Caco-2 (cell line): Measurements from ENCODE around the gene STRBP. TPM values are rescaled to one million over a fixed set of nuclear protein-coding genes. Genes with fewer than 3 reads are reported as not detected.

Experiments
- BruUV-seq: library from RNA; stranded (reverse); fragments of 400-500 nt; replicated peaks from 2 replicates; lab custom pipeline; 2021; lab: Mats Ljungman, UMichigan
- CTCF ChIA-PET: fragments of 300-600 bp; sonication (Branson Sonifier 250); formaldehyde crosslinking; loops from one replicate; lab custom pipeline; 2022; ENCODE audit warnings: antibody characterized with exemption; lab: Charles Lee
- POLR2A ChIA-PET: fragments of 300-600 bp; sonication (Branson Sonifier 250); formaldehyde crosslinking; loops from one replicate; lab custom pipeline; 2022; ENCODE audit warnings: antibody characterized with exemption; lab: Charles Lee
- DNase-seq, 2 experiments: peaks; one replicate each; pipeline versions ENCODE4 v3.0.0 to v3.0.0-alpha.2; 2020 to 2022
- H3K27me3 ChIP-seq: replicated peaks from 2 replicates; pipeline ENCODE4 v1.6.0; 2011; ENCODE audit warnings: low read length; ENCODE audit not compliant: control insufficient read depth, insufficient read depth
- H3K36me3 ChIP-seq: 2 replicates; pipeline ENCODE4 v1.5.1; 2011; ENCODE audit warnings: low read length; ENCODE audit not compliant: control insufficient read depth, insufficient read depth
- H3K4me1 ChIP-seq: fragments of 250-450 bp; sonication (Bioruptor Pico); 2 replicates; pipeline ENCODE4 v1.5.1; 2020; ENCODE audit warnings: mild to moderate bottlenecking
- H3K4me3 ChIP-seq: 2 replicates; pipeline ENCODE4 v1.5.1; 2011; ENCODE audit warnings: low read depth, mild to moderate bottlenecking, control low read depth, low read length
- H3K9me3 ChIP-seq: fragments of 250-450 bp; sonication (Bioruptor Pico); 2 replicates; pipeline ENCODE4 v1.5.1; 2020; ENCODE audit warnings: mild to moderate bottlenecking, moderate library complexity
- H3K27ac Mint-ChIP-seq: one replicate; pipeline ENCODE4 v1.8.0; 2022; ENCODE audit warnings: mixed read lengths; ENCODE audit not compliant: unreplicated experiment
- H3K27me3 Mint-ChIP-seq: one replicate; pipeline ENCODE4 v1.8.0; 2022; ENCODE audit warnings: mixed read lengths; ENCODE audit not compliant: insufficient read depth, unreplicated experiment
- H3K36me3 Mint-ChIP-seq: one replicate; pipeline ENCODE4 v1.8.0; 2022; ENCODE audit warnings: mild to moderate bottlenecking, mixed read lengths; ENCODE audit not compliant: insufficient read depth, unreplicated experiment
- H3K4me1 Mint-ChIP-seq: one replicate; pipeline ENCODE4 v1.8.0; 2022; ENCODE audit warnings: low read depth, mixed read lengths; ENCODE audit not compliant: unreplicated experiment
- H3K4me3 Mint-ChIP-seq: one replicate; pipeline ENCODE4 v1.8.0; 2022; ENCODE audit warnings: mild to moderate bottlenecking, moderate library complexity, mixed read lengths; ENCODE audit not compliant: unreplicated experiment
- H3K9me3 Mint-ChIP-seq: one replicate; pipeline ENCODE4 v1.8.0; 2022; ENCODE audit warnings: mixed read lengths; ENCODE audit not compliant: unreplicated experiment
- CTCF ChIP-seq, 2 experiments: fragments of 200-600 bp in 1 of 2; IDR thresholded peaks; 1 replicate in 1 of 2; 2 replicates in 1 of 2; pipeline versions ENCODE4 v1.5.1 to v1.8.0; 2011 to 2022; ENCODE audit warnings: antibody characterized with exemption in 1 of 2, control low read depth in 1 of 2, inconsistent platforms in 1 of 2, low read depth in 1 of 2, low read length in 1 of 2, mild to moderate bottlenecking in 1 of 2, moderate library complexity in 1 of 2; ENCODE audit not compliant: insufficient read depth in 1 of 2, severe bottlenecking in 1 of 2, unreplicated experiment in 1 of 2
- intact Hi-C: fragments of 100-400 bp; cut with micrococcal nuclease; formaldehyde crosslinking; loops from one replicate; pipeline ENCODE4 v1.10.0; 2022; ENCODE audit not compliant: unreplicated experiment
- total RNA-seq: library from RNA; stranded (reverse); gene quantifications from 2 replicates; pipeline ENCODE4 v1.2.3, GENCODE V29; 2022

Gene STRBP
- total RNA-seq, 1 experiment from 2014 or later = 43.5 TPM

GRCh38 chr9:123261006-123261677, 7.2 kb downstream of the STRBP start:
- H3K27me3 Mint-ChIP-seq = no peaks in the 10 kb centered on the region

DNA sequence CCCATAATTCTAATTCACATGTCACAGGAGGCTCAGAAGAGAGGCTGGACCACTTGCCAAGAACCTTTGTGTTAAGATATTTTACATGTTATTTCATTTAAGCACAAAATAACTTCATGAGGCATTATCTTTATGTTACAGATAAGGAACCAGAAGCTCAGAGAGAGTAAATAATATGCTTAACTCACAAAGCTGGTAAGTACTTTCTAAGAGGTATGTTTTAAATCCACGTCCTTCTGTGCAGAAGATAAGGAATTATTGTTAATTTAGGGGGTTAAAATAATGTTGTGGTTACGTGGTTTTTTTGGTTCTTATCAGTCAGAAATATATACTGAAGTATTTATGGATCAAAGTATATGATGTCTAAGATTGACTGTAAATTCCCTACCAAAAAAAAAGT, 8.0 kb downstream of the STRBP start:
- Mint-ChIP-seq H3K4me3 (no peak overlapping the region), H3K9me3 (no peaks in the 10 kb centered on the region), H3K36me3 (no peaks in the 10 kb centered on the region), H3K27ac (no peak overlapping the region), H3K4me1 (peaks cover 16% of the 10 kb centered on the region), H3K27me3 (no peaks in the 10 kb centered on the region)
- ChIA-PET CTCF (interaction anchor here (0.6 kb wide), 1 partner anchor 9 kb away, joined by 4 read pairs; no protein-coding TSS in a partner anchor), POLR2A (no interaction called here)
- Histone ChIP-seq H3K36me3 (no peaks in the 10 kb centered on the region), H3K9me3 (no peaks in the 10 kb centered on the region), H3K4me1 (peaks cover 7% of the 10 kb centered on the region), H3K27me3 (no peaks in the 10 kb centered on the region), H3K4me3 (no peak overlapping the region)
- BruUV-seq = no TSS peak
- no peak for TF ChIP-seq CTCF (IDR thresholded peaks at IDR 0.05; ENCODE audit: insufficient read depth in 1 of 2, low read depth in 1 of 2, low read length in 1 of 2, severe bottlenecking in 1 of 2, unreplicated experiment in 1 of 2)
- no peak for DNase-seq
- intact Hi-C loops = no loop called here

More at GRCh38 chr9:123261006-123261677, 7.2 kb downstream of the STRBP start:
- no peak for DNase-seq
- CTCF ChIA-PET = interaction anchor here (1.0 kb wide), 1 partner anchor 89 kb away, joined by 3 read pairs; no protein-coding TSS in a partner anchor
- H3K4me1 ChIP-seq = peaks cover 7% of the 10 kb centered on the region
- H3K9me3 ChIP-seq = no peaks in the 10 kb centered on the region
- H3K4me3 ChIP-seq = no peak overlapping the region
- POLR2A ChIA-PET = no interaction called here
- Mint-ChIP-seq H3K27ac (no peak overlapping the region), H3K36me3 (no peaks in the 10 kb centered on the region), H3K4me1 (peaks cover 22% of the 10 kb centered on the region), H3K4me3 (no peak overlapping the region), H3K9me3 (no peaks in the 10 kb centered on the region)
- no TSS peak for BruUV-seq
- intact Hi-C loops = no loop called here
- TF ChIP-seq CTCF (IDR thresholded peaks at IDR 0.05; ENCODE audit: insufficient read depth in 1 of 2, low read depth in 1 of 2, low read length in 1 of 2, severe bottlenecking in 1 of 2, unreplicated experiment in 1 of 2) = no peak
- H3K36me3 ChIP-seq = no peaks in the 10 kb centered on the region
- H3K27me3 ChIP-seq = no peaks in the 10 kb centered on the region

DNA sequence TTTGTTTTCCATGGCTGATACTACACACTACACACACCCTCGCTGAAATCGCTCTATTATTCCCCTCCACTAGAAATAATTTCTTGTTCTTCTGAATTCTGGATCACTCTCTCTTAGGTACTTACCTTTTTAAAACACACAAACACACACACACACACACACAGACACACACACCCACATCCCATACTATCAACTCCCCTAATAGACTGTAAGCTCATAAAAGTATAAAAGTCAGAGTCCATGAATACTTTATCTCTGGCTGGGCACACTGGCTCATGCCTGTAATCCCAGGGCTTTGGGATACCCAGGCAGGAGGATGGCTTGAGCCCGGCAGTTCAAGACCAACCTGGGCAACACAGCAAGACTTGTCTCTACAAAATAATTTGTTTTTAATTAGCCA, 11.1 kb downstream of the STRBP start:
- Histone ChIP-seq H3K36me3 (no peaks in the 10 kb centered on the region), H3K4me1 (peaks cover 7% of the 10 kb centered on the region), H3K4me3 (no peak overlapping the region), H3K27me3 (no peaks in the 10 kb centered on the region), H3K9me3 (no peaks in the 10 kb centered on the region)
- intact Hi-C loops = no loop called here
- POLR2A ChIA-PET = no interaction called here
- DNase-seq = no peak
- H3K27ac Mint-ChIP-seq = no peak overlapping the region
- no peaks in the 10 kb centered on the region for H3K27me3 Mint-ChIP-seq
- no peak for TF ChIP-seq CTCF (IDR thresholded peaks at IDR 0.05; ENCODE audit: insufficient read depth in 1 of 2, low read depth in 1 of 2, low read length in 1 of 2, severe bottlenecking in 1 of 2, unreplicated experiment in 1 of 2)
- H3K36me3 Mint-ChIP-seq = no peaks in the 10 kb centered on the region
- BruUV-seq = no TSS peak
- H3K4me3 Mint-ChIP-seq = no peak overlapping the region
- CTCF ChIA-PET = interaction anchor here (0.9 kb wide), 1 partner anchor 12 kb away, joined by 3 read pairs; no protein-coding TSS in a partner anchor
- H3K4me1 Mint-ChIP-seq = peaks cover 16% of the 10 kb centered on the region
- no peaks in the 10 kb centered on the region for H3K9me3 Mint-ChIP-seq
